Testis (tissue), 2 donors: ENCODE results near the gene PRKAR2B.

Source experiments
- POLR2A ChIP-seq: fragments of 450-650 bp; IDR thresholded peaks from one replicate; pipeline ENCODE4 v1.6.1; 2017; ENCODE audit warnings: antibody characterized with exemption, mild to moderate bottlenecking, moderate library complexity
- TF ChIP-seq, protein P1 (sequence below), 3 experiments: fragments of 450-650 bp in 2 of 3; fragments of 200-600 bp in 1 of 3; sonication (generic) in 1 of 3; IDR thresholded peaks; one replicate each; pipeline ENCODE4 v1.5.1; 2016 to 2019; ENCODE audit warnings: antibody characterized with exemption in 3 of 3, mild to moderate bottlenecking in 2 of 3, moderate library complexity in 1 of 3

- TF ChIP-seq, protein P1, sequence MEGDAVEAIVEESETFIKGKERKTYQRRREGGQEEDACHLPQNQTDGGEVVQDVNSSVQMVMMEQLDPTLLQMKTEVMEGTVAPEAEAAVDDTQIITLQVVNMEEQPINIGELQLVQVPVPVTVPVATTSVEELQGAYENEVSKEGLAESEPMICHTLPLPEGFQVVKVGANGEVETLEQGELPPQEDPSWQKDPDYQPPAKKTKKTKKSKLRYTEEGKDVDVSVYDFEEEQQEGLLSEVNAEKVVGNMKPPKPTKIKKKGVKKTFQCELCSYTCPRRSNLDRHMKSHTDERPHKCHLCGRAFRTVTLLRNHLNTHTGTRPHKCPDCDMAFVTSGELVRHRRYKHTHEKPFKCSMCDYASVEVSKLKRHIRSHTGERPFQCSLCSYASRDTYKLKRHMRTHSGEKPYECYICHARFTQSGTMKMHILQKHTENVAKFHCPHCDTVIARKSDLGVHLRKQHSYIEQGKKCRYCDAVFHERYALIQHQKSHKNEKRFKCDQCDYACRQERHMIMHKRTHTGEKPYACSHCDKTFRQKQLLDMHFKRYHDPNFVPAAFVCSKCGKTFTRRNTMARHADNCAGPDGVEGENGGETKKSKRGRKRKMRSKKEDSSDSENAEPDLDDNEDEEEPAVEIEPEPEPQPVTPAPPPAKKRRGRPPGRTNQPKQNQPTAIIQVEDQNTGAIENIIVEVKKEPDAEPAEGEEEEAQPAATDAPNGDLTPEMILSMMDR (IDR thresholded peaks at IDR 0.05): no peak
- TF ChIP-seq POLR2A: no peak
These were observed 60.3 kb downstream of the PRKAR2B start for GRCh38 chr7:107104801-107105200.
